ENCODE results near the gene TOM1.

DNA sequence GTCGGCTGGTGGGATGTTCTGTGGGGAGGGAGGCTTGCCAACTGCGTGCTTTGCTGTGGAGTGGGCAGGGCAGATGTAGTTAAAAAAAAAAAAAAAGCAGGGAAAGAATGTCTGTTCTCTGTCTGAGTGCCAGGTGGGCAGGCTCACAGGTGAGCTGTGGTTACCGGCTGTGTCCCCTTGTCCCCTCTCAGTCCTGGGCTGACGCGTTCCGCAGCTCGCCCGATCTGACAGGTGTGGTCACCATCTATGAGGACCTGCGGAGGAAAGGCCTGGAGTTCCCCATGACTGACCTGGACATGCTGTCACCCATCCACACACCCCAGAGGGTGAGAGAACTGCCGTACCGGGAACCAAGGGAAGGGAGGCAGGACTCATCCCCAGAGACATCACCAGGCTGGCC is 23.6 kb downstream of the TOM1 start:
- TF ChIP-seq, protein P1, sequence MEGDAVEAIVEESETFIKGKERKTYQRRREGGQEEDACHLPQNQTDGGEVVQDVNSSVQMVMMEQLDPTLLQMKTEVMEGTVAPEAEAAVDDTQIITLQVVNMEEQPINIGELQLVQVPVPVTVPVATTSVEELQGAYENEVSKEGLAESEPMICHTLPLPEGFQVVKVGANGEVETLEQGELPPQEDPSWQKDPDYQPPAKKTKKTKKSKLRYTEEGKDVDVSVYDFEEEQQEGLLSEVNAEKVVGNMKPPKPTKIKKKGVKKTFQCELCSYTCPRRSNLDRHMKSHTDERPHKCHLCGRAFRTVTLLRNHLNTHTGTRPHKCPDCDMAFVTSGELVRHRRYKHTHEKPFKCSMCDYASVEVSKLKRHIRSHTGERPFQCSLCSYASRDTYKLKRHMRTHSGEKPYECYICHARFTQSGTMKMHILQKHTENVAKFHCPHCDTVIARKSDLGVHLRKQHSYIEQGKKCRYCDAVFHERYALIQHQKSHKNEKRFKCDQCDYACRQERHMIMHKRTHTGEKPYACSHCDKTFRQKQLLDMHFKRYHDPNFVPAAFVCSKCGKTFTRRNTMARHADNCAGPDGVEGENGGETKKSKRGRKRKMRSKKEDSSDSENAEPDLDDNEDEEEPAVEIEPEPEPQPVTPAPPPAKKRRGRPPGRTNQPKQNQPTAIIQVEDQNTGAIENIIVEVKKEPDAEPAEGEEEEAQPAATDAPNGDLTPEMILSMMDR (IDR thresholded peaks at IDR 0.05; ENCODE audit: insufficient read depth, low read length), result no peak
- TF ChIP-seq, protein P2, sequence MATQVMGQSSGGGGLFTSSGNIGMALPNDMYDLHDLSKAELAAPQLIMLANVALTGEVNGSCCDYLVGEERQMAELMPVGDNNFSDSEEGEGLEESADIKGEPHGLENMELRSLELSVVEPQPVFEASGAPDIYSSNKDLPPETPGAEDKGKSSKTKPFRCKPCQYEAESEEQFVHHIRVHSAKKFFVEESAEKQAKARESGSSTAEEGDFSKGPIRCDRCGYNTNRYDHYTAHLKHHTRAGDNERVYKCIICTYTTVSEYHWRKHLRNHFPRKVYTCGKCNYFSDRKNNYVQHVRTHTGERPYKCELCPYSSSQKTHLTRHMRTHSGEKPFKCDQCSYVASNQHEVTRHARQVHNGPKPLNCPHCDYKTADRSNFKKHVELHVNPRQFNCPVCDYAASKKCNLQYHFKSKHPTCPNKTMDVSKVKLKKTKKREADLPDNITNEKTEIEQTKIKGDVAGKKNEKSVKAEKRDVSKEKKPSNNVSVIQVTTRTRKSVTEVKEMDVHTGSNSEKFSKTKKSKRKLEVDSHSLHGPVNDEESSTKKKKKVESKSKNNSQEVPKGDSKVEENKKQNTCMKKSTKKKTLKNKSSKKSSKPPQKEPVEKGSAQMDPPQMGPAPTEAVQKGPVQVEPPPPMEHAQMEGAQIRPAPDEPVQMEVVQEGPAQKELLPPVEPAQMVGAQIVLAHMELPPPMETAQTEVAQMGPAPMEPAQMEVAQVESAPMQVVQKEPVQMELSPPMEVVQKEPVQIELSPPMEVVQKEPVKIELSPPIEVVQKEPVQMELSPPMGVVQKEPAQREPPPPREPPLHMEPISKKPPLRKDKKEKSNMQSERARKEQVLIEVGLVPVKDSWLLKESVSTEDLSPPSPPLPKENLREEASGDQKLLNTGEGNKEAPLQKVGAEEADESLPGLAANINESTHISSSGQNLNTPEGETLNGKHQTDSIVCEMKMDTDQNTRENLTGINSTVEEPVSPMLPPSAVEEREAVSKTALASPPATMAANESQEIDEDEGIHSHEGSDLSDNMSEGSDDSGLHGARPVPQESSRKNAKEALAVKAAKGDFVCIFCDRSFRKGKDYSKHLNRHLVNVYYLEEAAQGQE (IDR thresholded peaks at IDR 0.05; ENCODE audit: insufficient replicate concordance, low read depth), result no peak
- no peak for TF ChIP-seq GABPA (IDR thresholded peaks at IDR 0.05; ENCODE audit: low read depth)
- no peak for TF ChIP-seq POLR2AphosphoS5 (IDR thresholded peaks at IDR 0.05; ENCODE audit: low read depth)
- TF ChIP-seq SPI1 (IDR thresholded peaks at IDR 0.05; ENCODE audit: borderline replicate concordance, low read depth), result no peak
